GM10847 (cell line): ENCODE data around the gene CISTR.

Source experiments
- POLR2A ChIP-seq: IDR thresholded peaks from 2 replicates; pipeline ENCODE4 v1.6.1; 2011; ENCODE audit not compliant: insufficient read length; ENCODE audit errors: extremely low read depth

CISTR gene

DNA sequence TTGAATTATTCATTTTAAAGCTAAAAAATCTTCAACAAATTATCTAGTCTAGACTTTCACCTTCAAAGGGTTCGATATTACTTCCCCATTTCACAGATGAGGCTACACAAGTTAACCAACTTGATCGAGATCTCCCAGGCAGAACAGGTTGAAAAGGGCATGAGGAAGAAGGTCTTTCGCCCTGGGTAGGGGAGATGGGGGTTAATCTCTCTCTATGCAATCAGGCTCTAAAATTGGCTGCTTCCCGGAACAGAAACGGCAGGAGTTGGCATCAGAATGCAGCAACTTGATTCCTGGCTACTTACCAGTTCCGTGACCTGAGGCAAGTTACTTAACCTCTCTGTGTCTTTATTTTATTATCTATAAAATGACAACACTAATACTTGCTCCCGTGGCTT lies 2.4 kb upstream of the CISTR start:
- no peak for TF ChIP-seq POLR2A

DNA sequence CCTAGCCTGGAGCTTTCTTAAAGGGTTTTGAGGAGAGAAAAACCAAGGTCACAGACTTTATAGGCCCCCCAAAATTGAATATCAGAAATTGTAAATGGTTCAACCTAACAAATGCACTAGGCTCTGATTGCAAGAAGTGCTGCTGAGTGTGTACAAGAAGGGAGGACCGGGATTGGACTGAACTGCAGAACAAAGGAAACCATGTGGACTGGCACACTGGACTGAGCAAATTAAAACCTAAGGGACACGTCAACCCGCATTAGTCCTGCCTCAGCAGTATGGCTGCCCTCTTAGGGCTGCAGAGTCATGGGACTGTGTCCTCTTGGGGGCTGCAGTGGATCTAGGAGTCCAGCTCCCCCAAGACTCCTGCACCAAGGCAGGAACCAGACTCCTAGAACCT lies 842 bp upstream of the CISTR start:
- TF ChIP-seq POLR2A: no peak

DNA sequence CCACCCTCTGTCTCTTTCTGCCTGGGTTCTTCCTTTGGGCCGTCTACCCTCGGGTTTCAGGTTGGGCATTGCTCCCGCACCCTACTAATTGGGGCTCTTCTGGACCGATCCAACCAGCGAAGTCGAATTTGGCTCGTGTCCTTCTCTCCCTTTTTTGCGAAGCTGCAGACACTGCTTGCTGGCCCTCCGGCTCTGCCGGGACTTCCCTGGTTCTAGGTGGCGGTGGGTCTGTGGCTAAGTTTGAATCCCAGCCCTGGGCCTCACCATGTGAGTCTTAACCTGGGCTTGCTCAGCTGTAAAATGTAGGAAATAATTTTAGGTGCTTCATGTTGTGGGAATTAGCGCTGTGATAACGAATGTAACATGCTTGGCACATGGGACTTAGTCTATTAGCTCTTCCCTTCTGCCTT lies 418 bp upstream of the CISTR start:
- TF ChIP-seq POLR2A: no peak

DNA sequence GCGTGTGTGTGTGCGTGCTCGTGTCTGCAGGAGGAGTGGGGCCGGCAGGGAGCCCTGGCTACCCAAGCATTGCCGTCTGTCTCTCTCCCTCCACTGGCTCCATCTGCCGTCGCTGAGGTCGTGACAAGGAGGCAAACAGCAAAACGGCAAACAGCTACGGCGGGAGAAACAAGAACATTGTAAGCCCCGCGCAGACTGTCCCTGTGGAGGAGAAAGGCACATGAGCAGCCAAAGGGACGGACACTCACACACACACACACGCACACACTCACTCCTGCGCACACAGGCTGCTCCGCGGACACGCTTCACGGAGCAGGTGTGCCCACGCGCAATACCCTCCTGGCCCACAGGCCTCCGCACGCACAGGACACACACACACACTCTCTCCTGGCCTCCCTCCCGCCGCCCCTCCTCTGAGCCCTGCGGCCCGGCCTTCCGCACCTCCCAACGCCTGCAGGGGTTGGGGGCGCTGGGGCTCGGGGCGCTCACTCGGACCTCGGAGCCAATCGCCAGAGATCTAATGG lies 905 bp downstream of the CISTR start:
- TF ChIP-seq POLR2A: peak; percentile 15

DNA sequence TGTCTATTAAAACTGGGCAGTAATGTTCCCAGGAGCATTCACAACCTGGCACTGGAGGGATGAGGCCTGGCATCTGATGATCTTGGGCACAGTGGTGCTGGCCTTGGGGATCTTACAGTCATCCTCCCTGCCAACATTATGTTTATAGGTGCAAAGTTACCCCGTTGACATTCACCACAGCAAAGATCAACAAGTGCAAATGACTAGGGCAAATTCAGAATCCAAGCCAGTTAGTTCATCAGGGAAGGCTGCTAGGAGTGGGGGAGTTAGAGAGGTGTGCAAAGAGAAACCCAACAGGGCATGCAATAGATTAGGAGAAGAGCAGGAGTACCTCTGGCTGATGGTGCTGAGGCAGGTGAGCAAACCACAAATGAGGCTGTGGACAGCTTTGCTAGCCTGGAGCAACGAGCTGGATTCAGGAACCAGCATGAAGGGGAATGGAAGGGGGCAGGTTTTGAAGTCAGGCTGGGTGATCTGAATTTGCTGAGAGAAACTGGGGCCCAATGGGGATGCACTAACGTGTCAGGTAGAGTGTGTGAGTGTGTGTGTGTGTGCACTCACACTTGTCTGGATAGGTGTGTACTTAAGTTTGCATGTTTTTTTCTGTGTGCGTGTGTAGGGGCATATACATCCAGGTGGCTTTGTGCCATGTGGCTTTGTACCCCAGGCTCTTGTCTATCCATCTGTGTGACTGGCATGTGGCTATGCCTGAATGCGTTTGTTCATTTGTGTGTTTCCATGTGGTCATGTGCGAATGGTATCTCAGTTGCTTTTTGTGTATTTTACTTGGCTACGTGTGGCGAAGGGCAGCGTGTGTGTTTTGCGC lies 1.6 kb downstream of the CISTR start:
- TF ChIP-seq POLR2A: no peak

DNA sequence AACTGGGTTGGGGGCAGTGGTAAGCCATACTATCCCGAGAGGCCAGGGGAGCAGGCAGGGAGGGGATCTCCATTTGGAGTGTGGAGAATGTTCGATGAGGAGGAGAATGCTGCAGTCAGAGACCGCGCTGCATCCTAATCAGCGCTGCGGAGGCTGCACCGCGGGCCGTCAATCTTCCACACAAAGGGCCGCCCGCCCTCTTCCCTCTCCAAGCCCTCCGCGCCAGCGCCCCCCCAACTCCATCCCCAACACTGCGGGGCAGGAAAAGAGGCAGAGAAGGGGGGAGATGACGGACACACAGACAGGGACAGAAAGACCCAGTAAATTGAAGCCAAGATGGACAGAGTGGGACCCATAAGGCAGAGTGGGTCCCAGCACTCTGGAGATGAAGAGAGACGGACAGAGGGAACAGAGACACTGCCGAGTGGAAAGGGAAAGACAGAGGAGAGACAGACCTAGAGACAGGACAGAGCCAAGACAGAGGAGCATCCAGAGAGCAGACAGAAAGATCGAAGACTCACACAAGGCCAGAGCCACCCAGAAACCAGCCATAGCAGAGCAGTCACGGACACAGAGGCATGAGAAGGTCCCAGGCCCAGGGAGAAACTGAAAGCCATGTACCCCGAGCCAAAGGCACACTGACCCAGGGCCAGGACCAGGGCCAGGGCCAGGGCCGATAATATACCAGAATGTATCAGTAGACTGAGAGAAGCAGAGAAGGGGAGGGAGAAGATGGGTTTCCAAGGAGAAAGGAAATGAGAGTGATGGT lies 3.5 kb downstream of the CISTR start:
- TF ChIP-seq POLR2A: no peak

DNA sequence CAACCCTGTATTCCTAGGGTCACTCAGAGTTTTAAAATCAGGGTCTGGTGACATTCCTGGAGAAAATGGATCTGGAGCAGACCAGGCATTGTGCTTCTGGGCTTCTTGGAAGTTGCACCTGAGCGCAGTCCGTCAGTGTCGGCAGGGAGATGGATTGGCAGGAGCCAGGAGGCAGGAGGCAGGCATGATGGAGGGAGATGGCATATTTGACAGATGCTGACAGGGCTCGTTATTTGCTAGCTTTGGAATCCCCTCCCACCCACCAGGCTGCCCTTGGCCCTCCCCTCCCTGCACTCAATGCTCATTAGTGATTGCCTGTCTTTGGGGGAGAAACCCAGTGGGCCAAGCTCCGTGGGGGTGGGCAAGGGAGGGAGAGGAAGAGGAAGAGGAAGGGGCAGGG lies 4.7 kb downstream of the CISTR start:
- no peak for TF ChIP-seq POLR2A

DNA sequence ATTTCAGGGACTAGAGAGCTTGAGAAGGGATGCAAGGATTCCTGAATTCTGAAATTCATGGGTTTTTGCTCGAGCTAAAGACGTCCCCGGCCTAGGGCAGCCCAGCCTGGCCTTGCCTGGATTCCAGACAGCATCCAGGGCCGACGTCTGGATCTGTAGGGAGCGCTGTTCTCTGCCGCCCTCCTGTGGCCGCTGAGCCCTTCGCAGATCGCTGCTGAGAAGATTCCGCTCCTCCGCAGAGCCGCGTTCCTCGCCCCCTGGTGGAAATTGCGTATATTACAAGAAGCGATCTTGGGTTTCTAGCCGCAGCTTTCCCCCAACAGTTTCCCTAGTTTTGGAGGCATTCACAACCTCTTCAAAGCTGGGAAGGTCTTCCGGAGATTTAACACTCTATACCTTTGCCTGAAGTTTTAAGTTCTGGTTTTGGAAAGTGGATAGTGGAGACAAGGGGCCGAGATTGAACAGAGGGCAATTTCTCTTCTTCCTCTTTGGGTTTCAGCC lies 5.1 kb downstream of the CISTR start:
- TF ChIP-seq POLR2A: no peak

DNA sequence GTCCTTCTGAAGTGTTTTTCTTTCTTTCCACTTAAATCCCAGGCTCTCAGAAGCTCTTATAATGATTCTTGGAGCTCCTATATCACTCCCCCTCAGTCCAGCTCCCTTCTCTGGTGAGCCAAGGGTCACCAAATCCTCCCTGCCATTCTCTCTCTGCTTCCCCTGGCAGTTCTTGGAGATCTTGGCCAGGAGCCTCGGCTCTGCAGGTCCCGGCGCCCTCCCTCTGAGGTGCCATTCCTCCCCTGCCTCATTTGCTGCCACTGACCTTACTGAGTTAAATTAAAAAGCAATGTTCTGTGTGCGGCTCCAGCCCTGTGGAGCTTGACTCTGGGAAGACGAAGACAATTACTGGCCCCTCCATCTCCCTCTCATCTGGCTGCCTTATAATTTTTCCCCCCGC lies 7.0 kb downstream of the CISTR start:
- TF ChIP-seq POLR2A: no peak

DNA sequence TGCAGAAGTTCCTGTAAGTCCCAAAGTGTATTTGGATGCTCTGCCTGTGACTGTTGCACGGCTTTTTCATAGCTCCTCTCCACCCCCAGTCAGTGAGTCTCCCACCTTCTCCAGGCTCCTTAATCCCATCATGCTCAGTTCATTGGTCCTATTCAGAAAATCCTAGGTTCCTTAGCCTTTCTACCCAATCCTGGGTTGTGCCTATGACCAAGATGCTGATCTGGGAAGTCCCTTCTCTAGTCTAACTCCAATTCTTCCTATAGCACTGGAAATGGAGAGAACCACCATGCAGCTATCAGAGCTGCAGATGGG lies 7.7 kb downstream of the CISTR start:
- no peak for TF ChIP-seq POLR2A

DNA sequence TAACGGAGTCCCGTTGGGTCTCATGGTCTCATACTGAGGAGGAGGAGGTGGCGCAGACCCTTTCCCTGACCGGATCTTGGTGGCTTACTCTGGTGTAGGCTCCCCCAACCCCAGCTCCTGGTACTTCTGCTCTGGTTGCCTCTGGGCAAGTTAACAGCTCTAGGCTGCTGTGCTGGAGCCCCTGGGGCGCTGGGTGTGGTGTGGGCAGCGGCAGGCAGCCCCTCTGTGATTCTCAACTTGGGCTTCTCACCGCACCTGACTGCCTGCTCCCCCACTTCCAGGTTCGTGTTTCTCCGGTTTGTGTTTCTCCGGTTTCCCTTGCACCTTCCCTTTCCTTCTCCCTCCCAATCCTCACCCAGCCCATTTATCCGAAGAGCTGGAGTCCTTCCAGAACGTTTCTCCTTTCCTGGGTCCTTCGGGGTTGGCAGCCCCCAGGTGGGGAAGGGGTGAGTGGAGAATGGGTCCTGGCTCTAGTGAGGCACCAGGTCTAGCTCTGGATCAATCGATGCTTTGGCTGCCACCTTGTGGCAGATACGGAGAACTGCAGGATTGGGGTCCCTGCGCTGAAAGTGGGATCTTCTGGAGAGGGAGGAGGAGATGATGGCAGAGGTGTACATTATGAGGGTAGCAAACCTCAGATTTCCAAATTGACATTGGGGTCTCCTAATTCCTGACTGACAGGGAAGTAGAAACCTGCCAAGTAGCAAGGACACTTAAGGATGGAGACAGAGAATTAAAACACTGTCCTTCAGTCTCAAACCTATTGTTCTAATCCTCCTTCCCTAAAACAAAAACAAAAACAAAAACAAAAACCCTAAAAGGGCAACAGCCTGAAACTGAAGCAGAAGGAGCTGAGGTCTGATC lies 8.3 kb downstream of the CISTR start:
- TF ChIP-seq POLR2A: no peak

DNA sequence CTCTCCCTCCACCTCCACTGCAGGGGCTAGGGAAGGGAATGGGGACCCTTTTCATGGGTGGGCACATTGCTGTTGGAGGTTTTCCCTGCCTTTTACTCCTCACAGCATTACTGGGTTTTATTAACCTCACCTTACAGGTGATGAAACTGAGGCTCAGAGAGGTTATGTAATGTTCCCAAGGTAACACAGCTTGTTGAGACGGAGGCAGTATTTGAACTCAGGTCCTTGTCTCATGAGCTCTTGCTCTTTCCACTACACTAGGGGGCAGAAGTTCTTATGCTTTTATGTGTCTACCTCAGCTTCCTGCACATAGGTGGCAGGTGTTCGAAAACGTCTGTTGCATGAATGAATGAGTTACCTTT lies 11.7 kb downstream of the CISTR start:
- TF ChIP-seq POLR2A: no peak

DNA sequence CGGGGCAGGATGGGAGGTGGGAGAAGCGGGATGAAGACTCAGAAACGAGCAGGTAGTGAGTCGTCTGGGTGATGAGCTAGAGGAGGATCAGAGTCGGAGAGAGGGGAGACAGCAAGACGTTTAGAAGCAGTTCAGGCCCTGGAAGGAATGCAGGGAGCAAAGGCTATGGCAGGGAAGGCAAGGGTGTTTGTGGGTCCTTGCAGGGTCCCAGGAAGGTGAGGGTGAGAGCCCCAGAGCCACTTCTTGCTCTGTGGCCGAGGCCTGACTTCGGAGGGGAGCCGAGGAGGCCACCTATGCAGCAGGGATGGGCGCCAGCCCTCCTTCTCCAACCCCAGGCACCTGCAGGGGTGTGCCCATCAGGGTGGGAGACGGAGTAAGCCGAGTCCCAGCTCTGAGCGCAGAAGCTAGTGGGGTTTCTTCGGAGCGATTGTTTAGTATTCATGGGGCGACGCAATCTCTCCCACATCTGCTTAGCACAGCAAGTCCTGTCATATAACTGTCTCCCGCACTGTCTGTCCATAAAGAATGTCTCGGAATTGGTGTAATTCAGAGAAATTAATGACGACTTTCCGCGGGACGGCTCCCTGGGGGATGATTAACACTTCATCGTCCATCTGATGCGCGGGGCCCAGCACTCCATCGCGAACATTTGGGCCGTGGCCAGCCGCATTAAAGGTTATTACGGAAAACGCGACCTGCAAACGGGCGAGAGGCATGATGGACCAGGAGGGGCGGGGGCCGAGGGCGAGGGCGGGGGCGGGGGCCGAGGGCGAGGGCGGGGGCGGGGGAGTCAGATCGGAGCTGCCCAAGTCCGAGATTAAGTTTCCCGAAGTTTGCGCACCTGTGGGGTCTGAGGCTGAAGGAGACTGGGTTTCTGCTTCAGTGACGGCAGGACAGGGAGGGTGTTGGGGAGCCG lies 12.3 kb downstream of the CISTR start:
- TF ChIP-seq POLR2A: no peak
